GM18520 (cell line): ENCODE results near the gene KLHL41.
"Not testable (repeated sequence)": the region's sequence is repeated elsewhere in the genome, so short reads cannot be mapped to it uniquely, and the experiment has no call there.

Source experiments
- ATAC-seq: cut with Tn5 transposase; IDR thresholded peaks from one replicate; pipeline ENCODE4 v1.9.1; 2021; ENCODE audit not compliant: unreplicated experiment

The KLHL41 gene

GRCh38 chr2:169507698-169508097 lies 1.8 kb upstream of the KLHL41 start:
- no peak for ATAC-seq

- no peak for ATAC-seq
These were observed 453 bp downstream of the KLHL41 start for GRCh38 chr2:169509955-169510354.

- no peak for ATAC-seq
These were observed 994 bp downstream of the KLHL41 start for GRCh38 chr2:169510496-169510895.

GRCh38 chr2:169511818-169512217 lies 2.3 kb downstream of the KLHL41 start:
- no peak for ATAC-seq

- no peak for ATAC-seq
These were observed 3.0 kb downstream of the KLHL41 start for GRCh38 chr2:169512525-169512924.

GRCh38 chr2:169513094-169513493 lies 3.6 kb downstream of the KLHL41 start:
- ATAC-seq = no peak

- ATAC-seq = no peak
These were observed 4.4 kb downstream of the KLHL41 start for GRCh38 chr2:169513926-169514325.

- ATAC-seq = not testable (repeated sequence)
These were observed 5.3 kb downstream of the KLHL41 start for GRCh38 chr2:169514758-169515157.

- ATAC-seq = not testable (repeated sequence)
These were observed 7.0 kb downstream of the KLHL41 start for GRCh38 chr2:169516488-169516995.

- ATAC-seq = no peak
These were observed 11.4 kb downstream of the KLHL41 start for GRCh38 chr2:169520896-169521295.

GRCh38 chr2:169523681-169524080 lies 14.2 kb downstream of the KLHL41 start:
- no peak for ATAC-seq

- no peak for ATAC-seq
These were observed 15.9 kb downstream of the KLHL41 start for GRCh38 chr2:169525434-169525833.

- no peak for ATAC-seq
These were observed 16.9 kb downstream of the KLHL41 start for GRCh38 chr2:169526451-169526850.

GRCh38 chr2:169528271-169528701 lies 18.8 kb downstream of the KLHL41 start:
- ATAC-seq = peak; percentile 77

- ATAC-seq = not testable (repeated sequence)
These were observed 30.0 kb downstream of the KLHL41 start for GRCh38 chr2:169539460-169539859.

- no peak for ATAC-seq
These were observed 30.6 kb downstream of the KLHL41 start for GRCh38 chr2:169540146-169540545.

- no peak for ATAC-seq
These were observed 32.9 kb downstream of the KLHL41 start for GRCh38 chr2:169542433-169542832.

- ATAC-seq = no peak
These were observed 37.3 kb downstream of the KLHL41 start for GRCh38 chr2:169546756-169547155.

- no peak for ATAC-seq
These were observed 51.9 kb downstream of the KLHL41 start for GRCh38 chr2:169561364-169561763.

- not testable (repeated sequence) for ATAC-seq
These were observed 52.6 kb downstream of the KLHL41 start for GRCh38 chr2:169562084-169562483.

- ATAC-seq = no peak
These were observed 53.0 kb downstream of the KLHL41 start for GRCh38 chr2:169562519-169562918.

GRCh38 chr2:169565686-169566085 lies 56.2 kb downstream of the KLHL41 start:
- no peak for ATAC-seq

GRCh38 chr2:169569948-169570347 lies 60.4 kb downstream of the KLHL41 start:
- no peak for ATAC-seq
